ENCODE results near the gene RXRA.

- TF ChIP-seq NRF1 (conservative IDR thresholded peaks at IDR 0.05; ENCODE audit: low read depth, low read length) = no peak
- TF ChIP-seq, protein P1, sequence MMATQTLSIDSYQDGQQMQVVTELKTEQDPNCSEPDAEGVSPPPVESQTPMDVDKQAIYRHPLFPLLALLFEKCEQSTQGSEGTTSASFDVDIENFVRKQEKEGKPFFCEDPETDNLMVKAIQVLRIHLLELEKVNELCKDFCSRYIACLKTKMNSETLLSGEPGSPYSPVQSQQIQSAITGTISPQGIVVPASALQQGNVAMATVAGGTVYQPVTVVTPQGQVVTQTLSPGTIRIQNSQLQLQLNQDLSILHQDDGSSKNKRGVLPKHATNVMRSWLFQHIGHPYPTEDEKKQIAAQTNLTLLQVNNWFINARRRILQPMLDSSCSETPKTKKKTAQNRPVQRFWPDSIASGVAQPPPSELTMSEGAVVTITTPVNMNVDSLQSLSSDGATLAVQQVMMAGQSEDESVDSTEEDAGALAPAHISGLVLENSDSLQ (IDR thresholded peaks at IDR 0.05) = no peak
- TF ChIP-seq CTCF (IDR thresholded peaks at IDR 0.05 in 2 of 3, conservative IDR thresholded peaks at IDR 0.05 in 1 of 3; ENCODE audit: control insufficient read depth in 2 of 3, extremely low read depth in 1 of 3, insufficient read depth in 1 of 3, low read depth in 3 of 3, low read length in 3 of 3) = no peak
- TF ChIP-seq IRF5 (IDR thresholded peaks at IDR 0.05; ENCODE audit: borderline replicate concordance) = no peak
- no peak for TF ChIP-seq POLR2AphosphoS5 (IDR thresholded peaks at IDR 0.05; ENCODE audit: low read length)
- TF ChIP-seq MYC (IDR thresholded peaks at IDR 0.05; ENCODE audit: insufficient read depth, insufficient read length, insufficient replicate concordance, low read length, severe bottlenecking) = no peak
- TF ChIP-seq, protein P2, sequence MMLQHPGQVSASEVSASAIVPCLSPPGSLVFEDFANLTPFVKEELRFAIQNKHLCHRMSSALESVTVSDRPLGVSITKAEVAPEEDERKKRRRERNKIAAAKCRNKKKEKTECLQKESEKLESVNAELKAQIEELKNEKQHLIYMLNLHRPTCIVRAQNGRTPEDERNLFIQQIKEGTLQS (IDR thresholded peaks at IDR 0.05; ENCODE audit: borderline replicate concordance, extremely low read depth, low read depth, low read length) = no peak
- no peak for TF ChIP-seq REST (IDR thresholded peaks at IDR 0.05; ENCODE audit: low read depth, low read length)
- no peak for TF ChIP-seq ESRRA (IDR thresholded peaks at IDR 0.05; ENCODE audit: low read length)
- TF ChIP-seq KDM1A (IDR thresholded peaks at IDR 0.05; ENCODE audit: borderline replicate concordance) = no peak
- TF ChIP-seq SUZ12 (IDR thresholded peaks at IDR 0.05; ENCODE audit: unreplicated experiment) = no peak
- TF ChIP-seq, protein P3, sequence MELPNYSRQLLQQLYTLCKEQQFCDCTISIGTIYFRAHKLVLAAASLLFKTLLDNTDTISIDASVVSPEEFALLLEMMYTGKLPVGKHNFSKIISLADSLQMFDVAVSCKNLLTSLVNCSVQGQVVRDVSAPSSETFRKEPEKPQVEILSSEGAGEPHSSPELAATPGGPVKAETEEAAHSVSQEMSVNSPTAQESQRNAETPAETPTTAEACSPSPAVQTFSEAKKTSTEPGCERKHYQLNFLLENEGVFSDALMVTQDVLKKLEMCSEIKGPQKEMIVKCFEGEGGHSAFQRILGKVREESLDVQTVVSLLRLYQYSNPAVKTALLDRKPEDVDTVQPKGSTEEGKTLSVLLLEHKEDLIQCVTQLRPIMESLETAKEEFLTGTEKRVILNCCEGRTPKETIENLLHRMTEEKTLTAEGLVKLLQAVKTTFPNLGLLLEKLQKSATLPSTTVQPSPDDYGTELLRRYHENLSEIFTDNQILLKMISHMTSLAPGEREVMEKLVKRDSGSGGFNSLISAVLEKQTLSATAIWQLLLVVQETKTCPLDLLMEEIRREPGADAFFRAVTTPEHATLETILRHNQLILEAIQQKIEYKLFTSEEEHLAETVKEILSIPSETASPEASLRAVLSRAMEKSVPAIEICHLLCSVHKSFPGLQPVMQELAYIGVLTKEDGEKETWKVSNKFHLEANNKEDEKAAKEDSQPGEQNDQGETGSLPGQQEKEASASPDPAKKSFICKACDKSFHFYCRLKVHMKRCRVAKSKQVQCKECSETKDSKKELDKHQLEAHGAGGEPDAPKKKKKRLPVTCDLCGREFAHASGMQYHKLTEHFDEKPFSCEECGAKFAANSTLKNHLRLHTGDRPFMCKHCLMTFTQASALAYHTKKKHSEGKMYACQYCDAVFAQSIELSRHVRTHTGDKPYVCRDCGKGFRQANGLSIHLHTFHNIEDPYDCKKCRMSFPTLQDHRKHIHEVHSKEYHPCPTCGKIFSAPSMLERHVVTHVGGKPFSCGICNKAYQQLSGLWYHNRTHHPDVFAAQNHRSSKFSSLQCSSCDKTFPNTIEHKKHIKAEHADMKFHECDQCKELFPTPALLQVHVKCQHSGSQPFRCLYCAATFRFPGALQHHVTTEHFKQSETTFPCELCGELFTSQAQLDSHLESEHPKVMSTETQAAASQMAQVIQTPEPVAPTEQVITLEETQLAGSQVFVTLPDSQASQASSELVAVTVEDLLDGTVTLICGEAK (IDR thresholded peaks at IDR 0.05; ENCODE audit: borderline replicate concordance) = no peak
- TF ChIP-seq SMC3 (IDR thresholded peaks at IDR 0.05; ENCODE audit: borderline replicate concordance, low read length) = no peak
- no peak for TF ChIP-seq POLR2A (IDR thresholded peaks at IDR 0.05; ENCODE audit: low read depth, low read length)
Measured at GRCh38 chr9:134285215-134285845, 40.9 kb upstream of the RXRA start.

Measured in GM12878 (cell line).